GM12874 (cell line): ENCODE measurements around the gene PCDH15.

ENCODE experiments used
- CTCF ChIP-seq: IDR thresholded peaks from 2 replicates; pipeline ENCODE4 v1.5.1; 2011; ENCODE audit warnings: low read depth, mild to moderate bottlenecking, control low read depth, low read length, moderate library complexity; ENCODE audit not compliant: insufficient read depth

The PCDH15 gene

GRCh38 chr10:53836638-53837037 is 964.4 kb downstream of the PCDH15 start:
- no peak for TF ChIP-seq CTCF

GRCh38 chr10:53833908-53834307 is 967.1 kb downstream of the PCDH15 start:
- no peak for TF ChIP-seq CTCF

GRCh38 chr10:53827261-53827660 is 973.8 kb downstream of the PCDH15 start:
- TF ChIP-seq CTCF = no peak

GRCh38 chr10:53808677-53809372 is 992.2 kb downstream of the PCDH15 start:
- TF ChIP-seq CTCF = no peak

- peak; percentile 38; the same call in 1 of the 2 replicates for TF ChIP-seq CTCF
Measured at GRCh38 chr10:53786236-53786900, 1014.7 kb downstream of the PCDH15 start.

GRCh38 chr10:53771701-53772100 is 1029.3 kb downstream of the PCDH15 start:
- TF ChIP-seq CTCF = no peak

- no peak for TF ChIP-seq CTCF
Measured at GRCh38 chr10:53770903-53771302, 1030.1 kb downstream of the PCDH15 start.
